GM10266 (cell line): ENCODE measurements around the gene JPH3.

Source experiments
- DNase-seq: peaks from one replicate; pipeline ENCODE4 v3.0.0; 2012; ENCODE audit errors: extremely low spot score
- TF ChIP-seq, protein P1 (sequence below): IDR thresholded peaks from 2 replicates; pipeline ENCODE4 v1.5.1; 2012; ENCODE audit warnings: mild to moderate bottlenecking, low read depth; ENCODE audit not compliant: control insufficient read depth, insufficient read depth; ENCODE audit errors: missing control alignments

Gene JPH3

DNA sequence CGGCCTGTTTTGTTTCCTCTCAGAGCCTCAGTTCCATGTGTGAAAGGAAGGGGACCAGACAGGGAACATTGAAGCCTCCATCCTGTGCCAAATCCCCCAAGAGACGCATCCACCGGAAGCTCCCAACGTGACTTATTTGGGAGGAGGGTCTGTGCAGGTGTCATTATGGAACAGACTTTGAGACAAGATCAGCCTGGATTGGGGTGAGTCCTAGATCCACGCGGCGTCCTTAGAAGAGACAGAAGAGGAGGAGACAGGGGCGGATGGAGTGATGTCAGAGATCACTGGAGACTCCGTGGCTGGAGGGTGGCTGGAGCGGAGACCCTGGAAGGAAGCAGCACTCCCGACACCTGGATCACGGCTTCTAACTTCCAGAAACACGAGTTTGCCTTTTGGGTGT is 83.5 kb downstream of the JPH3 start:
- TF ChIP-seq, protein P1, sequence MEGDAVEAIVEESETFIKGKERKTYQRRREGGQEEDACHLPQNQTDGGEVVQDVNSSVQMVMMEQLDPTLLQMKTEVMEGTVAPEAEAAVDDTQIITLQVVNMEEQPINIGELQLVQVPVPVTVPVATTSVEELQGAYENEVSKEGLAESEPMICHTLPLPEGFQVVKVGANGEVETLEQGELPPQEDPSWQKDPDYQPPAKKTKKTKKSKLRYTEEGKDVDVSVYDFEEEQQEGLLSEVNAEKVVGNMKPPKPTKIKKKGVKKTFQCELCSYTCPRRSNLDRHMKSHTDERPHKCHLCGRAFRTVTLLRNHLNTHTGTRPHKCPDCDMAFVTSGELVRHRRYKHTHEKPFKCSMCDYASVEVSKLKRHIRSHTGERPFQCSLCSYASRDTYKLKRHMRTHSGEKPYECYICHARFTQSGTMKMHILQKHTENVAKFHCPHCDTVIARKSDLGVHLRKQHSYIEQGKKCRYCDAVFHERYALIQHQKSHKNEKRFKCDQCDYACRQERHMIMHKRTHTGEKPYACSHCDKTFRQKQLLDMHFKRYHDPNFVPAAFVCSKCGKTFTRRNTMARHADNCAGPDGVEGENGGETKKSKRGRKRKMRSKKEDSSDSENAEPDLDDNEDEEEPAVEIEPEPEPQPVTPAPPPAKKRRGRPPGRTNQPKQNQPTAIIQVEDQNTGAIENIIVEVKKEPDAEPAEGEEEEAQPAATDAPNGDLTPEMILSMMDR, result no peak
- no peak for DNase-seq

DNA sequence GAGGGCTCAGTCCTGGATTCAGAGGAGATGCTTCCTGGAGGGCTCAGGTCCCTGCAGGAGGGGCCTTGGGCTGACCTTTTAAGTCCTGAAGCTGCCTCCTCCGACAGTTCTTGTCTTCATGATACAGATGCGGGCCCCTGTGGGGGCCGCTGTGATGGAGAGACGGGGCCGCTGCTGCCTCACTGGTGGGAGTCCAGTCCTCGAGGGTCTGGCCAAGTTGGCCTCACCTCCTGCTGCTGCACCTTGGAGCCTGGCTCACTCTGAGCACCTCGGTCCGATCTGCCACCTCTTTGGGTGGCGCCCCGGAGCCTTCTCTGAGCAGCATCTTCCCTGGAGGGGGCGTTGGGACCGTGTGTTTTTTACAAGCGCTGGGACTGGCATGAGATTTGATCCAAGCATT is 84.4 kb downstream of the JPH3 start:
- TF ChIP-seq, protein P1, result no peak
- DNase-seq, result no peak

DNA sequence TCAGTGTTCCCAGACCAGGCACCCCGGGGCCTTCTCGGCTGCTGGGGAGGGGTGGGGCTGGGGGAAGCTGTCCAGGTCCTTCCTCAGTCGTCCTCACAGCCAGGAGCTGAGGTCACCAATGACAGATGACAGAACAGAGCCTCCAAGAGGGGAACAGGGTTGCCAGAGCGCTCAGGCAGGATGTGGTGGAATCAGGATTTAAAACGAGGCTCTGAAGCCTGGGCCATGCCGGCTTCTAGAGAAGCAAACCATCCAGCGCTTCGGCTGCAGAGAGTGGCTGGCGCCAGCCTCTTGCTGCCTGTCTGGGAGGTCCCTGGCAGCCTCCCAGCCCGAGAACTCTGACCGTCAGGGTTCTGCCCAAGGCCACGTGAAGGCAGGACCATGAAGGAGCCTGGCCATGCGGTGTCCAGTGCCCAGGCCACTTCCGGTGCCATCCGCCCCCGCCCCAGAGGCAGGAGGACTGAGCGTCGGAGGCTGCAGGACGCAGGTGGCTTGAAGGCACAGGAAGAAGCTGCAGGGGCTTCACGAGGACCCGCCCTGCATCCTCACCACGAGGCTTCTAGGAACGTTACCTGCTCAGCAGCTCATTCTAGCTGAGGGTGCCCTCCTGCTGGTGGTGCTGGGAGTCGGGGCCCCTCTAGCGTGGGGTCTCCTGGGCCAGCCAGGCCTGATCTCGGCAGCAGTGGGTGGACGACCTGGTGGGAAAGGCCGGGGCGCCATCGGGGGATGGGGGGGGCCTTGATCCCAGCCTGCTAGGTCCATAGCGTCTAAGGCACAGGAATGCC is 85.0 kb downstream of the JPH3 start:
- no peak for DNase-seq
- TF ChIP-seq, protein P1, result no peak

DNA sequence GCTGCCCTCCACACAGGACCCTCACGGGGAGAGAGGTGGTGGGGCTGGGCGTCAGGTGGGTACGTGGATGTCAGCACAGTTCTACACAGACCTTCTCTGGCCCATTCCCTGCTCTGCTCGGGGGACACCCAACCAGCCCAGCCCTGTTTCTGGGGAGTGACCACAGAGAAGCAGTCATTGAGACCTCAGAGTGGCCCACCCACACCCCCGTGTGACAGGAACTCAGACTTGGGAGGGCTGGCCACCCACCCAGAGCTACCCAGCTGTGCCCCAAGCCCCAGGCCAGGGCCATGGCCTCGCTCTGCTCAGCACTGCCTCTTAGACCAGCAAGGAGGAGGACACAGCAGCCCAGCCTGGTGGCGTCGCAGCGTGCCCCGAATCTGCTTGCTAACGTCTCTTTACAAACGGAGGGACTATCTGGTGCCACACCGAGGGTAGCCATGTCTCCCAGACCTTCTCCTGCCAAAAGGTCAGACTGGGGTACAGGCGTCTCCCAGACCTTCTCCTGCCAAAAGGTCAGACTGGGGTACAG is 85.8 kb downstream of the JPH3 start:
- TF ChIP-seq, protein P1, result no peak

DNA sequence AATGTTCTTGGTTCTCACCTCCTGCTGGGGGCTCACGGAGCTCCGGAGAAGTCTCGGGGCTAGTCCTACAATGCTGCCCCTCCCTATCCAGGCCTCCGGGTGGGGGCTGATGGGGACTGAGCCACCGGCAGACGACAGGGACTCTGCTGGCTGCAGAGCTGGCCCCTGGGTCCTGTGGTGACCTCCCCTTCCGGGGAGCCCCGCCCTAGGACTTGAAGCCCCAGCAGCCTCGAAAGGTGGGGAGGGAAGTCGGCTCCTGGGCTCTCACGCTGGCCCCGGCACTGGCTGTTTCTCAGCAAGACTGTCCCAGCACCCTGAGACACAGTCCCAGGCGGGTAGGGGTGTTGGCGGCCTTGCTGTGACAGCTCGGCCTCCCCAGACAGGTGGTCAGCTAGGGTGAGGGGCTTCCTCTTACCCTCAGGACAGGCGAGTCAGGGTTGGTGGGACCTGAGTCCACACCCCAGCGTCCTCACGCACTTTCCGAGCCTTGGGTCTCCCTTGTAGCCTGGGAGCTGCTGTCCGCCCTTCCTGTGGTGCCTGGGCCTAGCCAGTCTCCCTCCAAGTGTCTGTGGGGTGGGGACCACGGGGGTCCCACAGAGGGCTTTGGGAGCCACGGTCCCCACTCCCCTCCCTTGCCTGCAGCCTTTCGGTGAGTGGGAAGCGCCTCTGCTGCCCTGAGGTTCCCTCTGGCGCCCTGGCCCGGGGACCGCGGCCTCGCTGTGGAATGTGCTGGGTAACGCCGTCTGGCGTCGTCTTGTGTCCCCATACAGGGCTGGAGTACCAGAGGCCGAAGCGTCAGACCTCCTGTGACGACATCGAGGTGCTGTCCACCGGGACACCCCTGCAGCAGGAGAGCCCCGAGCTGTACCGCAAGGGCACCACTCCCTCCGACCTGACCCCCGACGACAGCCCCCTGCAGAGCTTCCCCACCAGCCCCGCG is 86.8 kb downstream of the JPH3 start:
- no peak for DNase-seq
- TF ChIP-seq, protein P1, result no peak

More for the DNA sequence above, 85.8 kb downstream of the JPH3 start:
- DNase-seq, result no peak

DNA sequence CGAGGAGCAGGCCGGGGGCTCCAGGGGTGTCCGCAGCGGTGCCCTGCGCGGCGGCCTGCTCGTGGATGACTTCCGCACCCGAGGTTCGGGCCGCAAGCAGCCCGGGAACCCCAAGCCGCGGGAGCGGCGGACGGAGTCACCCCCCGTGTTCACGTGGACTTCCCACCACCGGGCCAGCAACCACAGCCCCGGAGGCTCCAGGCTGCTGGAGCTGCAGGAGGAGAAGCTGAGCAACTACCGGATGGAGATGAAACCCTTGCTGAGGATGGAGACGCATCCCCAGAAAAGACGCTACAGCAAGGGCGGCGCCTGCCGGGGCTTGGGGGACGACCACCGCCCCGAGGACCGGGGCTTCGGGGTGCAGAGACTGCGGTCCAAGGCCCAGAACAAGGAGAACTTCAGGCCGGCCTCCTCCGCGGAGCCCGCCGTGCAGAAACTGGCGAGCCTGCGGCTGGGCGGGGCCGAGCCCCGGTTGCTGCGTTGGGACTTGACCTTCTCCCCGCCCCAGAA is 87.7 kb downstream of the JPH3 start:
- no peak for DNase-seq
- TF ChIP-seq, protein P1, result no peak
